Trophoblast cell (in vitro differentiated cells and primary cell): Measurements from ENCODE around the gene PDHB.
"Not testable (repeated sequence)": the region's sequence is repeated elsewhere in the genome, so short reads cannot be mapped to it uniquely, and the experiment has no call there.

Source experiments
- DNase-seq, 2 donors: peaks; one replicate each; pipeline ENCODE4 v3.0.0-alpha.2; 2016
- H2AFZ ChIP-seq: 2 replicates; pipeline ENCODE4 v1.6.1; 2013; ENCODE audit warnings: low read length, moderate library complexity, mild to moderate bottlenecking; ENCODE audit not compliant: insufficient read depth, poor library complexity
- H2AK5ac ChIP-seq: 2 replicates; pipeline ENCODE4 v1.6.1; 2013; ENCODE audit warnings: mild to moderate bottlenecking, low read length
- H2BK120ac ChIP-seq: 2 replicates; pipeline ENCODE4 v1.6.1; 2013; ENCODE audit warnings: low read length, mild to moderate bottlenecking, moderate library complexity; ENCODE audit not compliant: insufficient read depth, poor library complexity
- H2BK12ac ChIP-seq: 2 replicates; pipeline ENCODE4 v1.6.1; 2013; ENCODE audit warnings: mild to moderate bottlenecking, low read length, moderate library complexity
- H2BK5ac ChIP-seq: 2 replicates; pipeline ENCODE4 v1.6.1; 2013; ENCODE audit warnings: low read length, low read depth, moderate library complexity, mild to moderate bottlenecking; ENCODE audit not compliant: poor library complexity
- H3K14ac ChIP-seq: 2 replicates; pipeline ENCODE4 v1.6.1; 2013; ENCODE audit warnings: mild to moderate bottlenecking, low read length
- H3K18ac ChIP-seq: 2 replicates; pipeline ENCODE4 v1.6.1; 2013; ENCODE audit warnings: mild to moderate bottlenecking, low read length
- H3K23ac ChIP-seq: 2 replicates; pipeline ENCODE4 v1.6.1; 2013; ENCODE audit warnings: low read length
- H3K27ac ChIP-seq: 2 replicates; pipeline ENCODE4 v1.5.1; 2013; ENCODE audit warnings: low read depth, mild to moderate bottlenecking, inconsistent platforms, low read length, moderate library complexity
- H3K27me3 ChIP-seq: 2 replicates; pipeline ENCODE4 v1.6.1; 2013; ENCODE audit warnings: inconsistent platforms, mild to moderate bottlenecking, low read length, moderate library complexity; ENCODE audit not compliant: insufficient read depth
- H3K36me3 ChIP-seq, 2 experiments: 1 replicate in 1 of 2; 2 replicates in 1 of 2; pipeline ENCODE4 v1.6.1; 2013; ENCODE audit warnings: low read length in 2 of 2, mild to moderate bottlenecking in 2 of 2, moderate library complexity in 1 of 2; ENCODE audit not compliant: insufficient read depth in 2 of 2, control insufficient read depth in 1 of 2
- H3K4ac ChIP-seq: 2 replicates; pipeline ENCODE4 v1.6.1; 2013; ENCODE audit warnings: low read depth, mild to moderate bottlenecking, low read length, moderate library complexity
- H3K4me1 ChIP-seq, 2 experiments: 1 replicate in 1 of 2; 2 replicates in 1 of 2; pipeline ENCODE4 v1.6.1; 2013; ENCODE audit warnings: low read length in 2 of 2, mild to moderate bottlenecking in 2 of 2, moderate library complexity in 1 of 2; ENCODE audit not compliant: insufficient read depth in 2 of 2, control insufficient read depth in 1 of 2
- H3K4me2 ChIP-seq: 2 replicates; pipeline ENCODE4 v1.6.1; 2013; ENCODE audit warnings: inconsistent platforms, mild to moderate bottlenecking, low read length, moderate library complexity
- H3K4me3 ChIP-seq: 2 replicates; pipeline ENCODE4 v1.5.1; 2013; ENCODE audit warnings: mild to moderate bottlenecking, low read depth, low read length, inconsistent platforms
- H3K79me1 ChIP-seq: one replicate; pipeline ENCODE4 v1.6.1; 2013; ENCODE audit warnings: low read length
- H3K79me2 ChIP-seq: 2 replicates; pipeline ENCODE4 v1.6.1; 2013; ENCODE audit warnings: low read length, mild to moderate bottlenecking; ENCODE audit not compliant: control insufficient read depth, insufficient read depth, poor library complexity
- H3K9ac ChIP-seq: 2 replicates; pipeline ENCODE4 v1.6.1; 2013; ENCODE audit warnings: mild to moderate bottlenecking, low read length
- H3K9me3 ChIP-seq: 2 replicates; pipeline ENCODE4 v1.6.1; 2013; ENCODE audit warnings: low read depth, mild to moderate bottlenecking, control low read depth, inconsistent platforms, low read length; ENCODE audit not compliant: insufficient read depth
- H4K12ac ChIP-seq: 2 replicates; pipeline ENCODE4 v1.6.1; 2013; ENCODE audit warnings: low read depth, mild to moderate bottlenecking, low read length, moderate library complexity
- H4K8ac ChIP-seq: 2 replicates; pipeline ENCODE4 v1.6.1; 2013; ENCODE audit warnings: low read depth, mild to moderate bottlenecking, low read length, moderate library complexity
- H4K91ac ChIP-seq: one replicate; pipeline ENCODE4 v1.6.1; 2013; ENCODE audit warnings: low read depth, mild to moderate bottlenecking, low read length, moderate library complexity
- WGBS: extraction: QIAGEN DNeasy Blood & Tissue Kit; methylation state at CpG from one replicate; pipeline ENCODE4 v1.1.7; 2013; ENCODE audit warnings: missing lambda C conversion rate; ENCODE audit not compliant: insufficient read length, insufficient coverage; ENCODE audit errors: extremely low coverage; 5-methylcytosine and 5-hydroxymethylcytosine counted together

The PDHB gene

GRCh38 chr3:58452176-58452575 lies 18.5 kb upstream of the PDHB start:
- Histone ChIP-seq H3K4me1 (no peaks in the 10 kb centered on the region), H3K79me1 (no peaks in the 10 kb centered on the region), H3K4me2 (no peak overlapping the region), H3K79me2 (no peaks in the 10 kb centered on the region), H3K9me3 (no peaks in the 10 kb centered on the region), H4K12ac (no peak overlapping the region), H4K91ac (no peak overlapping the region), H3K4ac (no peak overlapping the region), H3K4me3 (no peak overlapping the region), H3K36me3 (no peaks in the 10 kb centered on the region), H4K8ac (no peak overlapping the region), H2BK120ac (no peak overlapping the region), H3K14ac (no peak overlapping the region), H2BK5ac (no peak overlapping the region), H3K23ac (no peak overlapping the region), H3K18ac (no peak overlapping the region), H3K27ac (no peak overlapping the region), H2BK12ac (no peak overlapping the region), H3K9ac (no peak overlapping the region), H2AFZ (no peak overlapping the region), H2AK5ac (no peak overlapping the region), H3K27me3 (no peaks in the 10 kb centered on the region)
- WGBS = no CpG with 5 or more reads among the region's 1 CpG
- no peak for DNase-seq

GRCh38 chr3:58441514-58442450 lies 8.2 kb upstream of the PDHB start:
- H3K79me2 ChIP-seq = no peaks in the 10 kb centered on the region
- no peak overlapping the region for H4K12ac ChIP-seq
- no peak overlapping the region for H2AFZ ChIP-seq
- no peak overlapping the region for H3K18ac ChIP-seq
- H3K4me3 ChIP-seq = no peak overlapping the region
- H2BK5ac ChIP-seq = no peak overlapping the region
- no peak overlapping the region for H3K4ac ChIP-seq
- no peak for DNase-seq
- no peak overlapping the region for H4K91ac ChIP-seq
- H2BK120ac ChIP-seq = no peak overlapping the region
- no peaks in the 10 kb centered on the region for H3K4me1 ChIP-seq
- no peaks in the 10 kb centered on the region for H3K27me3 ChIP-seq
- H2BK12ac ChIP-seq = no peak overlapping the region
- no peak overlapping the region for H3K14ac ChIP-seq
- H2AK5ac ChIP-seq = no peak overlapping the region
- H3K36me3 ChIP-seq = no peaks in the 10 kb centered on the region
- H3K23ac ChIP-seq = no peak overlapping the region
- no peaks in the 10 kb centered on the region for H3K79me1 ChIP-seq
- no peaks in the 10 kb centered on the region for H3K9me3 ChIP-seq
- no peak overlapping the region for H3K9ac ChIP-seq
- no peak overlapping the region for H3K4me2 ChIP-seq
- WGBS = no CpG with 5 or more reads among the region's 4 CpGs
- H4K8ac ChIP-seq = no peak overlapping the region
- H3K27ac ChIP-seq = no peak overlapping the region

DNA sequence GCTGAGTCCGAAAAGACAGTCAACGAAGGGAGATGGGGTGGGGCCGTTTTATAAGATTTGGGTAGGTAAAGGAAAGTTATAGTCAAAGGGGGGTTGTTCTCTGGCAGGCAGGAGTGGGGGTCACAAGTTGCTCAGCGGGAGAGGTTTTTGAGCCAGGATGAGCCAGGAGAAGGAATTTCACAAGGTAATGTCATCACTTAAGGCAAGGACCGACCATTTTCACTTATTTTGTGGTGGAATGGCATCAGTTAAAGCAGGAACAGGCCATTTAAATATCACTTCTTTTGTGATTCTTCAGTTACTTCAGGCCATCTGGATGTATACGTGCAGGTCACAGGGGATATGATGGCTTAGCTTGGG lies 7.3 kb upstream of the PDHB start:
- H3K18ac ChIP-seq, H3K9ac ChIP-seq, H3K4me2 ChIP-seq, H3K27me3 ChIP-seq, H2AK5ac ChIP-seq, H3K4me3 ChIP-seq, H3K14ac ChIP-seq, H4K91ac ChIP-seq, H3K79me2 ChIP-seq, H3K27ac ChIP-seq, H2BK120ac ChIP-seq, H3K36me3 ChIP-seq, H3K9me3 ChIP-seq, H3K4me1 ChIP-seq, H4K8ac ChIP-seq, H4K12ac ChIP-seq, H2AFZ ChIP-seq, H3K23ac ChIP-seq, H2BK5ac ChIP-seq, DNase-seq, H3K79me1 ChIP-seq, H3K4ac ChIP-seq, H2BK12ac ChIP-seq: not testable (repeated sequence)
- WGBS = no CpG with 5 or more reads among the region's 6 CpGs

GRCh38 chr3:58437276-58437675 lies 3.6 kb upstream of the PDHB start:
- not testable (repeated sequence) for H3K36me3 ChIP-seq, H2BK5ac ChIP-seq, H2AK5ac ChIP-seq, H2BK12ac ChIP-seq, DNase-seq, H3K9ac ChIP-seq, H4K12ac ChIP-seq, H4K91ac ChIP-seq, H3K4ac ChIP-seq, H3K79me2 ChIP-seq, H3K14ac ChIP-seq, H3K23ac ChIP-seq, H2BK120ac ChIP-seq, H3K18ac ChIP-seq, H3K27ac ChIP-seq, H3K9me3 ChIP-seq, H3K4me3 ChIP-seq, H4K8ac ChIP-seq, H3K27me3 ChIP-seq, H2AFZ ChIP-seq, H3K4me2 ChIP-seq
- WGBS = no CpG with 5 or more reads among the region's 8 CpGs
- peaks cover 13% of the 10 kb centered on the region for H3K79me1 ChIP-seq
- H3K4me1 ChIP-seq = peaks cover 2 to 22% of the 10 kb centered on the region in 2 experiments
